ENCODE measurements around the gene DNAI7. TPM values are rescaled to one million over a fixed set of nuclear protein-coding genes. Genes with fewer than 3 reads are reported as not detected.

Gene DNAI7
- total RNA-seq, 1 experiment from 2014 or later, result 0.11 TPM

GRCh38 chr12:25186038-25186787, 8.7 kb downstream of the DNAI7 start:
- no peak for DNase-seq (ENCODE audit: low read depth)

DNA sequence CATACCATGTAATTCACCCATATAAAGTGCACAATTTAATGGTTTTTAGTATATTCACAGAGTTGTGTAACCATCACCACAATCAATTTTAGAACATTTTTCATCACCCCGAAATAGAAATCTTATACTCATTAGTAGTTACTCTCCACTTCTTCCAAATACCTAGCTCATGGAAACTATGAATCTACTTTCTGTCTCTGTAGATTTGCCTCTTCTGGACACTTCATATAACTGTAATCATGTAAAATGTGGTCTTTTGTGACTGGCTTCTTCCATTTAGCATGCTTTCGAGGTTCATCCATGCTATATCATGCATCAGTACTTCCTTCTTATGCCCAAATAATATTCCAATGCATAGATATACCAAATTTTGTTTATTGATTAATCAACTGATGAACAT, 10.8 kb downstream of the DNAI7 start:
- DNase-seq (ENCODE audit: low read depth), result no peak

- no peak for DNase-seq (ENCODE audit: low read depth)
Observed at GRCh38 chr12:25182765-25183164, 12.2 kb downstream of the DNAI7 start.

- DNase-seq (ENCODE audit: low read depth), result no peak
Observed at GRCh38 chr12:25162866-25163265, 32.1 kb downstream of the DNAI7 start.

GRCh38 chr12:25156061-25156460, 38.9 kb downstream of the DNAI7 start:
- DNase-seq (ENCODE audit: low read depth), result no peak

DNA sequence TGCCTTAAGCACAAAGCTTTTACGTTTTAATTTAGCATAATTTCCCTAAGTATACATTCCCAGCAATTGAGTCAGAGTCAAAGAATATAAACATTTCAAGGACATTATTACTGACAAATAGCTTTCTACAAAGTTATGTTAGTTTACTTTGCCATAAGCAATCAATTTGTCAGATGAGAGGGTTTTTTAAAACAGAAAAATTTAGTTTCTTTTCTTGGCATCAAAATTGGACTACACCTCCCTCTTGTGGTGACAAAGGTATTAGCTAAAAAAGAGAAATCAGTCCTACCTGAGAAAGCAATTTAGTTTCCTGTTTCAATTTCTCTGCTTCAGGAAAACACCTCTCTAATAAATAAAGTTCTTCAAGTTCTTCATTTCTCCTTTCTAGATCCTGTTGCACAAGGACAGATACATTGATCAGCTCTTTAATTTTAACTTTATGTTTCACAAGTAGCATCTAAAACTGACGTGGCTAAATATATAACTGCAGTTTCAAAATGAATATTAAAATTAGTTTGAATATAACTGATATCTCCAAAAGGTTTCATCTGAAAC, 39.9 kb downstream of the DNAI7 start:
- peak; percentile 20 for DNase-seq (ENCODE audit: low read depth)

DNA sequence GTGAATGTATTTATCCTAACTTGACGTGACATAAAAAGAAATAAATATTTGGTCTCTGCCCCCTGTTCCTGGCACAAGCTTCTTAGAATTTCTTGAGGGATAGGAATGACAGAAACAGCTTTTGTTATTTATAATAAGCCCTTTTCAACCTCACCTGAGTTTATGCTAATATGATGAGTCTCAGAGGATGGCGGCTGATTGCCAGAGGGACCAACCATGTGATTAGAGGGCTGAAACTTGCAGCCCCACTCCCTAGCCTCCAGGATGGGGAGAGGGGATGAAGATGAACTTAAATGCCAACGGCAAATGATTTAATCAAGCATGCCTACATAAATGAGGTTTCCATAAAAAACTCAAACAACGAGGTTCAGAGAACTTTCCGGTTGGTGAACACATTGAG, 42.9 kb downstream of the DNAI7 start:
- no peak for DNase-seq (ENCODE audit: low read depth)

- peak; percentile 92 for DNase-seq (ENCODE audit: low read depth)
Observed at GRCh38 chr12:25151476-25151875, 43.5 kb downstream of the DNAI7 start.

- DNase-seq (ENCODE audit: low read depth), result no peak
Observed at GRCh38 chr12:25146686-25147085, 48.3 kb downstream of the DNAI7 start.

DNA sequence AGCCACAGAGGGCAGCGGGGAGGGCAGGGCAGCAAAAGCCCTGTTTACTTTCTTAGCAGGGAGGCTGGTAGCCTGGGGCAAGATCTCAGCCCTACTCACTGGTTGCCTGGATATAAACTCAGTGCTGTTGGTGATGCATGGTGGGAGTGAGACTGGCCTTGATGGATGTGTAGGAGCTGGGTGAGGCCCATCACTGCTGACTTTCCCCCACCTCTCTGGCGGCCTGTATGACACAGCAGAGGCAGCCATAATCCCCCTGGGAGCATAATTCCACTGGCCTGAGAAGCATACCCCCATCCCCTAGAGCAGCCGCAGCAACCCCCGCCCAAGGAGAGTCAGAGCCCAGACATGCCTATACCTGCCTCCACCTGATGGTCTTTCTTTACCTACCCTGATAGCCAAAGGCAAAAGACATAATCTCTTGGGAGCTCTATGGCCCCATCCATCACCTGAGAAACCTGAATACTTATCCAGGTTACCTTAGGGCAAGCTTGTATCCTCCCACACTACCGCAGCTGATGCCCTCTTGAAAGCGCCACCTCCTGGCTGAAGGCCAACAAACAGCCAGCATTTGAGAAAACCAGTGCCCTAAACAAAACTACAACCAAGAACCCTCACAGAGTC, 59.3 kb downstream of the DNAI7 start:
- peak; percentile 32 for DNase-seq (ENCODE audit: low read depth)

GRCh38 chr12:25131270-25131669, 63.7 kb downstream of the DNAI7 start:
- DNase-seq (ENCODE audit: low read depth), result no peak

DNA sequence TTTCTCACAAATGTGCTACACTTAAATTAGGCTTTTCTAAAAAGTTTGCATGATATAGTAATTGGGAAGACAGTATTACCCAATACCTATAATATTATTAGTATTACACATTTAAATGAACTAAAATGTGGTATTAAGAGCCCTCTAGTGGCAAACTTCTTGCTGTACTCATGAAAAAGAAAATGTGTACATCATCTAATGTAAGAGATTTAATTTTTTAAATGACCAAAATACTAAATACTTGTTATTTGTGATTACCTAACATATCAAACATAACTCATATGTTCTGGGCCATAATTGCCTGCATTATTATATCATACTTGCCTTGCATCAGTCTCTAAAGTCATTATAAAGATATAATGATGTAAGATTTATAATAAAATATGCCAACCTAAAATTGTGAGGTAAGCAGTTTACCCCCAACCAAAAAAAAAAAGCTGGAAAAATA, 64.2 kb downstream of the DNAI7 start:
- DNase-seq (ENCODE audit: low read depth), result peak; percentile 11

DNA sequence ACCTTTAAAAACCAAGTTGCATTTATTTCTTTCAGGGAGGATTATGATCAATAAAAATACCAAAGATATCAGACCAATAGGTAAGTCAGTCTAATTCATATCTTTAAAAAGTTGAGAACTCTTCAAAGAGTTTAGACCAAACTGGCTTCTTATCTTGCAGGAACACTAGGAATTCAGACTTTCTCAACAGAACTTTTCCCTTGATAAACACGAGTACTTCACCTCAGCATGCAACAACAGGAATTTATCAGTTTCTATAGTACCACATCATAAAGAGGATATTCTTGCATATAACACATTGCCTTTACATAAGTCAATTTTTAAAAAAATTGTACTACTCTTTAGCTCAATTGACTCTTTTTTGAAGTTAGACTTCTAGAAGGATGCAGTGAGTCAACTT, 68.2 kb downstream of the DNAI7 start:
- DNase-seq (ENCODE audit: low read depth), result no peak

DNA sequence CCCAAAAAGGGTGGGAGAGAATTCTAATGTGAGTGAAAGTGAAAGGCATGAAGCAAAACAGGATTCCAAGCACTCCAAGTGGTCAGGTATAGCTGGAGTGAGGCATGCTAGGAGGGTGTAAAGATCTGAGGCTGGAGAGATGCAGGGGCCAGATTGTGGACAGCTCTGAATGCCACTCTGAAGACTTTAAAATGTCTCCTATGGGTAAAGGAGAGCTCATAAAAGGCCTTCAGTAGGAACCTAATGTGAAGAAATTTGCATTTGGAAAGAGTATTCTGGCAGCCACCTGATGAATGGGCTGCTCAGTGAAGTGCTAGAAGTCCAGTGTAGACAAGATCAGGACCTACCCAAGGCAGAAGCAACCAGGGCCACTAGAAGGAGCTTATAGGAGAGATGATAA, 68.9 kb downstream of the DNAI7 start:
- DNase-seq (ENCODE audit: low read depth), result no peak

DNA sequence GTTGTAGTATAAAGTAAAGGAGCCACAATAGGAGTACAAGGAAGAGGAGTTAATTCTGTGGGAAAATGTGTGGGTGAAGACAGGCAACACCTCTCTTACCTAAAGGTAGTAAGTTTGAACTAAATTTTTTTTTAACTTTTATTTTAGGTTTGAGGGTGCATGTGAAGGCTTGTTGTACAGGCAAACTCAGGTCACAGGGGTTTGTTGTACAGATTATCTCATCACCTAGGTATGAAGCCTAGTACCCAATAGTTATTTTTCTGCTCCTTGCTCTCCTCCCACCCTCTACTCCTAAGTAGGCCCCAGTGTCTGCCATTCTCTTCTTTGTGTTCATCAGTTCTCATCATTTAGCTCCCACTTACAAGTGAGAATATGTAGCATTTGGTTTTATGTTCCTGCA, 70.5 kb downstream of the DNAI7 start:
- no peak for DNase-seq (ENCODE audit: low read depth)

DNA sequence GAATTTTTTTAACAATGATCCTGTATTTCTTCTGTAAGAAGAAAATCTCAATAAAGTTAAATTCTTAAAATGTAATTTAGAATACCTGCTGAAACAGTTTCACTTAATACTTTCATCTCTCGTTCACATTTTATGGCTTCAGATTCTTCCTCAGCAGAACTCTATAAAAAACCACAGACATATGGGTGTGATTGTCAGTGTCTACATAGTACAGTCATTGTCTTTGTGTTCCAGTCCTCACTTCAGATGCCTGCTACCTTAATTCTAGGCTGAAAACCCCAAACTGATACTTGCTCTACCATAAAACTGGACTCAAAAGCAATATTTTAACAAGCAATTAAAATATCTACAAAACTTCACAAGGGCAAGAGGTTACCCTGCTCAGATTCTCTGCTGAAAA, 71.8 kb downstream of the DNAI7 start:
- no peak for DNase-seq (ENCODE audit: low read depth)

DNA sequence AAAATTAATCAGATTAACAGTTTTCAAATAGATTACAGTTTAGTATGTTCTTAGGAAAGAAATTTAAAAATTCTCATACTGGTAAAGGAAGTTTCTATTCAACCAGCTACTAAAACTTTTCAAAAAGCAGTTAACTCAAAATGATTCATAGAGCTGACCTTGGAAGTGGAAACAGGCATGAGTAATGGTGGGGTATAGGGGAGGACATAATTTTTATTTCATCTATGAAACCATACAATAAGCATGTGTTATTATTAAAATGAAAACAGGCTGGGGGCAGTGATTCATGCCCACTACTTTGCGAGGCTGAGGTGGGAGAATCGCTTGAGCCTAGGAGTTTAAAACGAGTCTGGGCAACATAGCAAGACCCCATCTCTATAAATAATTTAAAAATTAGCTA, 73.0 kb downstream of the DNAI7 start:
- DNase-seq (ENCODE audit: low read depth), result no peak

DNA sequence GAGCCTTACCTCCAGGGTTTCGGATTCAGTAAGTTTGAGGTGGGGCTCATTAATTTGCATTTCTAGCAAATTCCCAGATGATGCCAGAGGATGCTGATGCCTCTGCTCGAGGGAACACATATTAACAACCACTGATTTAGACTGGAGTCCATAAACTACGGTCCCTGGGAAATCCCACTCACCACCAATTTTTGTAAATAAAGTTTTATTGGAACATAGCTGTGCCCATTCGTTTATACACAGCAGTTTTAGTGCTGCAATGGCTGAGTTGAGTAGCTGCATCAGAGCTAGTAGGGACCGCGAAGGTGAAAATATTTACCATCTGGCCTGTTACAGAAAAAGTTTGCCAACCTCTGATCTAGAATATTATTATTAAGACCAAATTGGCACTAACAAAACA, 73.8 kb downstream of the DNAI7 start:
- no peak for DNase-seq (ENCODE audit: low read depth)

GRCh38 chr12:25119020-25119419, 75.9 kb downstream of the DNAI7 start:
- DNase-seq (ENCODE audit: low read depth), result no peak

GRCh38 chr12:25115677-25116076, 79.3 kb downstream of the DNAI7 start:
- no peak for DNase-seq (ENCODE audit: low read depth)

- DNase-seq (ENCODE audit: low read depth), result no peak
Observed at GRCh38 chr12:25113651-25114050, 81.3 kb downstream of the DNAI7 start.

DNA sequence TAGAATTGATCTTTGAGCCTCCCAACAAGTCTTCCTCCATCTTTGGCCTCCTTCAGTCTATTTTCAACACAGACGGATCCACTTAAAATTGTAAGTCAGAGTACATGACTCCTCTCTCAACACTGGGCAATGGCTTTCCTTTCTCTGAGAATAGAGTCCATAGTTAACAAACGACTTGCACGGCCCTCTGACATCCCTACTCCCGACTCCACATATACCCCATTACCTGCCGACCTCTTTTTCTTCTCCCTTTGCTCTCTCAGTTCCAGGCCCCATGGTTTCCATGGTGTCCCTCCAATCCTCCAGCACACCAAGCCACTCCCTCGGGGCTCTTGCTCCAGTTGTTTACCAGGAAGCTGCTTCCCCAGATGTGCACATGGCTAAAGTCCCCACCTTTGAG, 84.7 kb downstream of the DNAI7 start:
- DNase-seq (ENCODE audit: low read depth), result no peak

DNA sequence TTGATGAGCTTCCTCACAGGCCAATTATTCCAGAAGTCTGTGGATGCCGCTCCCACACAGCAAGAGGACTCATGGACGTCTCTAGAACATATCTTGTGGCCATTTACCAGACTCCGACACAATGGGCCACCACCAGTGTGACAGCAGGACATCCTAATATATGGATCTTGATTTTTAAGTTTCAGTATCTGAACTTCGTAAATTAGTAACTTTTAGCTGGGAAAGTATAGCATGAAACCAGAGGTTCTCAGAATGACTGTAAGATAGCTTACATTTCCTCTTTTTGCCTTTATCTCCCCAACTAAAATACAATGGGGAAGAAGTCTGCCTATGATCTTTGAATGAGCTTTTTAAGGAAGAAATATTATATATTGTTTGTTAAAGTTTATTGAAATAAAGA, 87.0 kb downstream of the DNAI7 start:
- DNase-seq (ENCODE audit: low read depth), result no peak

All from Daoy (cell line).